Hematopoietic multipotent progenitor cell (in vitro differentiated cells): ENCODE results near the gene LFNG. TPM values are rescaled to one million over a fixed set of nuclear protein-coding genes. Genes with fewer than 3 reads are reported as not detected.

Experiments used
- DNase-seq, 3 donors: peaks; one replicate each; pipeline ENCODE4 v3.0.0-alpha.2; 2011 to 2015; ENCODE audit warnings: low read depth in 2 of 3, low spot score in 2 of 3
- total RNA-seq: library from RNA; depleted of rRNA; stranded (reverse); fragments of >200 nt; gene quantifications from one replicate; pipeline ENCODE4 v1.2.3, GENCODE V29; 2012

LFNG gene
- total RNA-seq, 1 donor = 22.4 TPM

DNA sequence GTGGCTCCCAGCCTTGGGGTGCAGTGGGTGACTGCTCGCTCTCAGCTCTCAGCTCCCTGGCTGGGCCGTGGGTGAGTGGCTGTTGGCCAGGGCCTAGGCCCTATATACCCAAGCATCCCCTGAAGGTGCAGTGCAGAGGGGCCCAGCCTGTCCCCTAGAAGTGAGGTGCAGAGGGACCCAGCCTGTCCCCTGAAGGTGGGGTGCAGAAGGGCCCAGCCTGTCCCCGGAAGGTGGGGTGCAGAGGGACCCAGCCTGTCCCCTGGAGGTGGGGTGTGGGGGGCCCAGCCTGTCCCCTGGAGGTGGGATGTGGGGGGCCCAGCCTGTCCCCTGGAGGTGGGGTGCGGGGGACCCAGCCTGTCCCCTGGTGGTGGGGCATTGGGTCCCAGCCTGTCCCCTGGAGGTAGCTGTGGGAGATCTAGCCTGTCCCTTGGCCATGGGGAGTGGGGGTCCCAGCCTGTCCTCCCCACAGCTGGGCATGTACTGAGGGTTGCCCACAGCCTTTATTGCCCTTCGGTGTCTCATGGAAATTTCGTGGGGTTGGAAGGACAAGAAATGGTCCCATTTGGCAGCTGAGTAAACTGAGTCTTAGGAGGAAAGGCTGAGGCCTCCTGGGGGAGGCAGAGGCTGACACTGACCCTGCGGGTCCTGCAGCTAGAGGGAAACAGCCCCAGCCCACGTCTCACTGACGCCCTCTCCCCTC is 17.5 kb upstream of the LFNG start:
- DNase-seq = no peak

GRCh38 chr7:2502647-2502966 is 17.0 kb upstream of the LFNG start:
- no peak for DNase-seq

GRCh38 chr7:2503056-2503941 is 16.3 kb upstream of the LFNG start:
- no peak for DNase-seq

GRCh38 chr7:2504128-2504888 is 15.3 kb upstream of the LFNG start:
- no peak for DNase-seq

DNA sequence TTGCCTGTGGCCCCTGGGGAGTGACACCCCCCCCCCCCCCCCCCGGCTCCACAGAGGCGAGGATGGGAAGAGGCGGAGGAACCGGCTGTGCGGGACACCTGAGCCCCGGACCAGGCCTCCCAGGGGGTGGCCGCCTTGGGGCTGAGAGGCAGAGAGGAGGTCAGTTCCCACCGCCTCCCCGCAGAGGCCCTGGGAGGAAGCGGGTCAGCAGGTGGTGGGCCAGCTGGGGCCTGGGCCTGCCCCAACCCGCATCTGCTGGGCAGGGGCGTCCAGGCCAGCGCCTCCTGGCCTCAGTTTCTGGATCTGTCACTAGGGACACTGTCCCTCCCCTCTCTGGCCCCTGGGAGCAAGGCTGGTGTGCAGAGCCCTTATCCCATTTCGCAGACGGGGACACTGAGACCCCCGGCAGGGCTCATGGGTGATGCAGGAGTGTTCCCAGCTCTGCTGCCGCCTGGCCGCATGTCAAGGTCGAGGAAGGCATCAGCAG is 14.6 kb upstream of the LFNG start:
- DNase-seq = no peak

DNA sequence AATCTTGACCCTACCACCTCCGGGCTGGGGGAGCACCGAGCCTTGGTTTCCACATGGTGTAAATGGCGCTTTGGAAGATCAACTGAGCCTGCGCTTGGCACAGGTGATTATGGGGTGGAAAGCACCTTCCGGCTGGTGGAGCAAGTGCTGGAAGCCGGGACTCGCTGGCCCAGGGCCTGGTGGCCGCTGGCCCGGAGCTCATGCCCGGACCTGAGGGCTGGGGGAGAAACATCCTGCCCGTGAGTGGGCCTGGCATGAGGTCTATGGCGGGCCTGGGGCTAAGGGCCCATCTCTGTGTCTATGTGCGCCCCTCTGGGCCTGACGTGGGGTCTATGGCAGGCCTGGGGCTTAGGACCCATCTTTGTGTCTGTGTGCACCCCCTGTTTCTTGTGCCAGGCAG is 14.2 kb upstream of the LFNG start:
- DNase-seq = no peak

DNA sequence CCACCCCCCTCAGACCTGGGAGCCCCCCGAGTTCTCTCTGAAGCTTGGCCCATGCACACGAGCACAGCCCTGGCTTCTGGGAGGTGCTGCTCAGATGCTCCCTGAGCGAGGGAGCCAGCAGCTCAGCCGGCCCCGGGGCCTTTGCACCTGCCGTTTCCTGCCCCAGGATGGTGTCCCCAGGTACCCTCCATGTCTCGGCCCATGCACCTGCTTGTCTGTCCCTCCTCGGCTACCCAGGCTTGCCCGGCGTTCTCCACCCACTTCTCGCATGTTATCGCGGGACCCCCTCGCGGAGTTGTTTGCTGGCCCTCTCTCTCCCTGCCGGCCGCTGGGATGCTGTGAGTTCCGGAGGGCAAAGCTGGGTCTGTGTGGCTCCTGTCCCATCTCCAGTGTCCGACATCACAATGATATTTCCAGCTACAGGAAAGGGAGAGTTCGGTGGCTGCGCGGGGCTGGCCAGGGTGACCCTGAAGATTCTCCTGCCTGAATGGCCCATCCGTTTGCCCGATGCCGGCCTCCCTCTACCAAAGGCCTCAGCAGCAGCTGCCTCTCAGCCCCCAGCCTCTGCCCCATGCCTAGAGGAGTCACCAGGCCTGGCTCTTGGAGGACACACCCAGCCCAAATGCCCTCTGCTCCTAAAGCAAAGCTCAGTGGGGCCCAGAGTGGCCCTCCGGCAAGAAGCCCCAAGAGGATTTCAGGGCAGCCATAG is 12.2 kb upstream of the LFNG start:
- no peak for DNase-seq

- no peak for DNase-seq
Observed at GRCh38 chr7:2507917-2508306, 11.7 kb upstream of the LFNG start.

GRCh38 chr7:2508327-2509215 is 11.0 kb upstream of the LFNG start:
- DNase-seq = peak; percentile 67 to 88 (median 78)

DNA sequence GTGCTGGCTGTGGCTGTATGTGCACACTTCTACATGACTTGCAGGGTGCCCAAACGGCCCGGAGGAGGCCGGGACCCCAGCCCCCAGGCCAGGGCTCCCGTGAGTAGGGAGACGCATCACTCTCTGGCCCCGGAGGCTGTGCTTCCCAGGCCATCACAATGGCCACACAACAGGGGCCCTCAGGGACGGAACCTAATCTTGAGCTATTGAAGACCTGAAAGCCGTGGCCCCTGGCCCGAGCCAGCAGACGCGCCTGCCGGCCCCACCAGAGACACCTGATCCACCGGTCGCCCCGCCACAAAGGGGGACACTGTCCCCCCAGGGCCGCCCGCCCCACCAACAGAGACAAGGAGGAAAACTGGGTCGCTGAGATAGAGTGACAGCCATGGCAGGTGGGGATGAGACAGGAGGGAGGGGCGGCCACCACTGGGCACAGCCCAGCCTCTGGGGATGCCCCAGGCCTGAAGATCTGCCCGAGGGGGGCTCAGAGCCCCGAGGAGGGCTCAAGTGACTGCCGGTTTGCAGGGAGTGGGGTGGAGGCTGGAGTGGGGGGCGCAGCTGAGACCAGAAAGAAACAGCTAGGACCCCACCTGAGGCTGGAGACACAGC is 10.2 kb upstream of the LFNG start:
- no peak for DNase-seq

GRCh38 chr7:2510130-2510776 is 9.3 kb upstream of the LFNG start:
- DNase-seq = no peak

DNA sequence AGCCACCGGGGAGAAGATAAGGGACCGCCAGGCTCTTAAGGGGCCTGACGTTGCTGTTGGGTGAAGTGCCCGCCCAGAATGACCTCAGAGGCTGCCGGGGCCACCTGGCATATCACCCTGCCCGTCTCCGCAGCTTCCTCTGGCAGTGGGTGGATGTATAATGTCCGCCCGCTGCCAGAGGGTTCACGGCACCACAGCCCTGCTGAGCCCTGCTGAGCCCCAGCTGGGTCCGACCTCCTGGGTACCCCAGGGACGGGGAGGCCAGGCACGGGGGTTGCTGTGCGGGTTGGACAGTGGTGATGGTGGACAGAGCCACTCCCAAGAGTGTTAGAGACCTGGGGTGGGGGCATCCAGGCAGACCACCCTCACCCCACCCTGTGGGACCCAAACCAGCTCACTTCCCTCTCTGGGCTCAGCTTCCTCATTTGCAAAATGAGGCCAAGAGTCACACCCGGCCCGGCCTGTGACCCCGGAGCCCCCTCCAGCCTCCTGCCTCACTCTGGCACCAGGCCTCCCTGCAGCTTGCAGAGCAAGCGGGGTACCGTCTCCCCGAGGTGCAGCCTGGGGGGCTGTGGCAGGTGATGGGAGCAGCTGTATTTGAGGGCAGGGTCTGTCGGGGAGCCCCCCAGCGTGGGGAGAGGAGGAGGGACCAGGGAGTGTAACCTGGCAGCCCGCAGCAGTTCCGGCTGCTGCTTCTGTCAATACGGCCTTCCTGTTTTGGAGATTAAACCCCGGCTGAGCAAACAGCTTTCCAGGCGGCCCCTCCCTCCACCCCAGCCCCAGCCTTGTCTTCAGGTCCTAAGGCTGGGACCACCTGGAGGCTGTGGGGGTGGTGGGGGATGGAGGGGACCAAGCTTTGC is 8.4 kb upstream of the LFNG start:
- peak; percentile 39 to 93 (median 86) for DNase-seq

DNA sequence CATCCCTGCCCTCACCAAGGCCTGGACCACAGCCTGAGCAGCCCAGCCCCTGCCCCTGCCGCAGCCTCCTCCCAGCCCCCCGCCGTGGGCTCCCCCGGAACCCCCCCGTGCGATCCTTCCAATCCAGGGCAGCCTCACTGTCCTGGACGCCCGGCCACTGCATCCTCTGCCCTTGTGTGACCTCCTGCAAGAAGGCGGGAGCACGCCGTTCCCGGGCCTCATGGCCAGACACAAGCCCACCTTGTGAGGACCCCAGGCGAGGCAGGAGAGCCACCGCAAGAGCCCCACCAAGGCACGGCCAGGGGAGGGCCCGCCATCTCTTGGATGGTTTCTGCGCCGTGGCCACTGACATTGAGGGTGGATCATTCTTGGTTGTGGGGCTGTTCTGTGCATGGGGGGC is 7.8 kb upstream of the LFNG start:
- DNase-seq = no peak

DNA sequence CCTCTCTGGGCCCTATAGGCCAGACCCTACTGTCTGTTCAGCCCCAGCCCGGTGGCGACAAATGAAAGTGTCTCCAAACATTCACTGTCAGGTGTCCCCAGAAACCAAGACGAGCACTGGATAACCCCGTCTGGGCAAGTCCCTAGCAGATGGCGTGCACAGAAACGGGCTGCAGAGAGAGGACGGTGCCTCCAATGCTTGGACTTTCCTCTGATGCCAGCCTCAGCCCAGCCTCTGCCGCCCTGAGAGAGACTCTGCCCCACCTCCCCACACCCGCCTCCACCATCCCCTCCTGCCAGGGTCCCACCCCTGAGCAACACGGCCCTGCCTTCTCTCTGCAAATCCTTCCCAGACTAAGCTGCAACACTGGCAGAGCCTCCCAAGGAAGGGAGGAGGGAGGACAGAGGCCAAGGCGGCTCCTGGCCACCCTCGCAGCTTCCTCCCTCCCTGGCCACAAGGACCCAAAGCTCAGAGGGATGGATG is 7.4 kb upstream of the LFNG start:
- no peak for DNase-seq

DNA sequence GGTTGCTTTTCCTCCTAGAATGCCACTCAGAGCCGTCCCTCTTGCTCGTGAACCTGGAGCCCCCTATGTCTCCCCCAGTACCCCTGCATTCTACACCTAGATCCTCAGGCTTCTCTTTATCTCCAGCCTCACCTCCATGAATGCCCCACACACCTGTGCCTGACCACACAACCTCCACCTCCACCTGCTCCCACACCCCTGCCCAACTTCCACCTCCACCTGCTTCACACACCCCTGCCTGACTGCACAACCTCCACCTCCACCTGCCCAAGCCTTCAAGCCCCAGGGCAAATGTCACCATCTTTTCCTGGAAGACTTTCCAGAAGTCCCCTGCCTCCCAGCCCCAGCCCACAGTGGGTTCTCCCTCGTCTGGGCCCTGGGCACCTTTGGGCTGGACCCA is 6.9 kb upstream of the LFNG start:
- no peak for DNase-seq

DNA sequence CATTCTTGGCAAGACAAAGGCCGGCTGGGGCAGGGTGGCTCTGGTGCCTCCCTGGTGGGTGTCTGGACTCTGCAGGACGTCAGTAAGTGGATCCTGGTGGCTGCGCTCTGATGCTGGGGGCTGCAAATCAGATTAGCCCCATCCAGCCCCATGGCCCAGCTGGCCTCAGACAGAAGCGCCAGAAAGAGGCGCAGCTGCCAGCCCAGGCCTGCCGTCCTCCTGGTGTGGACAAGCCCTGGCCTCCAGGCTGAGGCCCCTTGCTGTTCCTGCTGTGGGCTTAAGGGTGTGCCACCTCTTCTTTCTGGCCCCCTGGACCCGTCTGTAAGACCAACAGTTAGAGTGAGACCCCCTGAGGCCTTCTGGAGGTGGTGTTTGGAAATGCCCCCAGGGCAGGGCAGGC is 5.9 kb upstream of the LFNG start:
- DNase-seq = no peak

- no peak for DNase-seq
Observed at GRCh38 chr7:2514473-2515423, 4.8 kb upstream of the LFNG start.
